GM21381 (cell line): ENCODE data around the gene GZF1.
A peak's percentile ranks its signal among the peaks of the same experiment; 100 is the strongest.

Experiments
- ATAC-seq: cut with Tn5 transposase; IDR thresholded peaks from one replicate; pipeline ENCODE4 v1.9.1; 2021; ENCODE audit warnings: mild to moderate bottlenecking, moderate library complexity; ENCODE audit not compliant: unreplicated experiment

GZF1 gene

DNA sequence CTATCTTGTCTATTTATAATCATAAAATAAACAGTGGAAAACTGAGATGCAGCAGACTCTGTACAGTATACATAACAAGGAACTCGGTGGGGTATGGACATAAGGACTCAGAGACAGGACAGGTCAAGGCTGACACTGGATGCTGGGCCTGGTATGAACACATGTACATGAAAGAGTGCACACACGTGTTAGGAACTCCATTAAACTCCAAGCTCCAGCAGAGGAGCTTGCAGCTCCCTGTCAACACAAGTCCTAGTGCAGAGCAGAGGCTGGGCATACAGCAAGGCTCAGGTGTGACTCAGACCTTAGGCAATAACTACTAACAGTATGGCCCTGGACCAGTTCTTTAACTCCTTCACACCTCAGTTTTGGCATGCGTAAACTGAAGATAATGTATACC is 42.2 kb downstream of the GZF1 start:
- no peak for ATAC-seq

GRCh38 chr20:23406880-23407279 is 44.9 kb downstream of the GZF1 start:
- ATAC-seq = no peak

DNA sequence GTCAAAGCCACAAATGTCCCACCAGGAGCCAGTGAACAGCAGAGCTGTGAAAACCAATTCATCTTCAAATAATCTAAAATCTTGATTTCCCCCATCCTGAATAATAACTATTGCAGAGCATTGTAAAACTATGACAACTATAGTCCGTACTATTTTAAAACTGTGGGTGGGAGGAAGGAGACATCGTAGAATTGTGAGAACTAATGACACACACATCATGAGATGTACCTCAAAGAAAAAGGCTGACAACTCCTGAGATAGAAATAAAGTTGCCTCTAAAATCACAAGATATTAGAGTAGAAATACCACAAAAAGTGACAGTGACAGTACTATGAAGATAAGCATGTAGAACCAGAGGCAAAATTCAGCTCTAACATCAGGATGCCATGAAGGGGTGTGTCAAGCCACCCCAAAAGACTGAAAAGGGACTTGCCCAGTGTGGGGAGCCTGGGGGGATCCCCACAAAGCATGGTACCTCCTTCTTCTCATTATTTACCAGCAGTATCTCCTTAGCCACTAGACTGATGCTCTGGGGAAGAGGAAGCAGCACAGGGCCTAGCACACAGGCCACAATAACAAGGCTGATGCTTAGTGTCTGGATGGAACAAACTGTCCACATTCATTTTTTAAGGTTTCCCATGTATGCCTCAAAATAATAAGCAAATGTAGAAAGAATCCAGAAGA is 45.9 kb downstream of the GZF1 start:
- peak; percentile 67 for ATAC-seq

- no peak for ATAC-seq
Measured at GRCh38 chr20:23408957-23409356, 47.0 kb downstream of the GZF1 start.

- ATAC-seq = no peak
Measured at GRCh38 chr20:23409800-23410199, 47.8 kb downstream of the GZF1 start.

DNA sequence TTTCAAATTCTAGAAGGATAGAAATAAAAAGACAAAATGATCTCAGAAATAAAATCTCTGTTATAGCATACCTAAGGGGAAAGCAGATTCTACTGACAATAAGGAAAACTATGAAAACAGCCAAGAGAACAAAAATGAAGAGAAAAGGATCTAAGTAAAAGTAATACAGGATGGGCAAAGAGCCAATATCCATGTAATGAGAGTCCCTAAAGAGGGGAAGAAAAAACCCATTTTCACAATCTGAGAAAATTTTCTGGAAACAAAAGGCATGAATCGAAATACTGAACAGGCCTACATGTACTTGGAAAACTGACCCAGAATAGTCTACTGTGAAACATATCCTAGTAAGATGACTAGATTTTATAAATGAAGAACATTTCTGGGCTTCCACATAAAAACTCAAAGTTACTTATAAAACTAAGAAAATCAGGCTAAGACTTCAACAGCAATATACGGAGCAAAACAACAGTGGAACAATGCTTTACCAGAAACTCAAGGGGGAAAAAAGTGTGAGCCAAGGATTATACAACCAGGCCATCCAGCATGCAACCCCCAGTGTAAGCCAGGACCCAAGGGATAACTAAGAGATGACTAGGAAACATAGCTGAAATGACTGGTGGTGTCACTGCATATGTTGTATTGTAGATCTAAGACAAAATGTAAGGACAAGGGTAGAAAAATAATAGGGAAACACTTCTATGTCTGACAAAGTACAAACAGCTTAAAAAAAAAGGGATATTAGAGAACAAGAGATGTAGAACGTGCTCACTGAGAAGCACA is 49.1 kb downstream of the GZF1 start:
- no peak for ATAC-seq

DNA sequence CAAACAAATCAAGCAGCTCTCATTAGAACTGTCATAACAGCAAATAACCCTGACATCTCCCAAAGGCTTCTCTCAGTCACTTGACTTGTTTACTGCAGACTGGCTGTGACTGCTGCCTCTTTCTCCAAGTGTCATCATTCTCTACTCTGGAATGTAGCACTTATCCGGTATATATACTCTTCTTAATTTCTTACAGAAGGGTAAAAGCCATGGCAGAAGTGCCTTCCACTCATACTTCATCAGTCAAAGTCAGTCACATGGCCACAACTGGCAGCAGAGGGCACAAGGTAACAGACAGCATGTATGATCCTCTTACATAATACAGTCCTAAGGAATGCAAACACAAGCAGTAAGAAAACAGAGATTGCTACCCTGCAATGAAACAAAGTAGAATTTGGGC is 50.0 kb downstream of the GZF1 start:
- ATAC-seq = no peak

DNA sequence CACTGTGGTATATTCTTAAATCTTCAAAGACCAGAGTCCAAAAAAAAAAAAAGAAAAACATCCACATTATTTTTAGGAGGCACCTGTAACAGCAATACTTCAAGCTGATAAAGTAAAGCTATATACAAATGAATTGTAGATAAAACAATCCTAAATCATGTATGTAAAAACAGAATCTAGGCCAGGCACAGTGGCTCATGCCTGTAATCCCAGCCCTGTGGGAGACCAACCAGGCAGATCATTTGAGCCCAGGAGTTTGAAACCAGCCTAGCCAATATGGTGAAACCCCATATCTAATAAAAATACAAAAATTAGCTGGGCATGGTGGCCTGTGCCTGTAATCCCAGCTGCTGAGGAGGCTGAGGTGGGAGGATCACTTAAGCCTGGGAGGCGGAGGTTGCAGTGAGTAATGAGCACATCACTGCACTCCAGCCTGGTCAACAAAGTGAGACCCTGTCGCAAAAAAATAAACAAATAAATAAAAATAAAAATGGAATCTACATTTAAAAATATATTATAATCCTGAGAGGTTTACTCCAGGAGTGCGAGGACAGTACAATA is 52.0 kb downstream of the GZF1 start:
- ATAC-seq = no peak

GRCh38 chr20:23414526-23415188 is 52.7 kb downstream of the GZF1 start:
- no peak for ATAC-seq

DNA sequence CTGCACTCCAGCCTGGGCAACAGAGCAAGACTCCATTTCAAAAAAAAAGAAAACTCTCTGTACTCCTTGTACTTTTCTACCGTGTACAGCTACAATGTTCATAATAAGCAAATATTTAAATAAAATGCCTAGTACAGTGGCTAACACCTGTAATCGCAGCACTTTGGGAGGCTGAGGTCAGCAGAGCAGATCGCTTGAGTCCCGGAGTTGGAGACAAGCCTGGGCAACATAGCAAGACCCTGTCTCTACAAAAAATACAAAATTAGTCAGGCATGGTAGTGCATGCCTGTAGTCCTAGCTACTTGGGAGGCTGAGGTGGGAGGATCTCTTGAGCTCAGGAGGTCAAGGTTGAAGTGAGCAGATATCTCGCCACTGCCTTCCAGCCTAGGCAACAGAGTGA is 53.6 kb downstream of the GZF1 start:
- no peak for ATAC-seq

DNA sequence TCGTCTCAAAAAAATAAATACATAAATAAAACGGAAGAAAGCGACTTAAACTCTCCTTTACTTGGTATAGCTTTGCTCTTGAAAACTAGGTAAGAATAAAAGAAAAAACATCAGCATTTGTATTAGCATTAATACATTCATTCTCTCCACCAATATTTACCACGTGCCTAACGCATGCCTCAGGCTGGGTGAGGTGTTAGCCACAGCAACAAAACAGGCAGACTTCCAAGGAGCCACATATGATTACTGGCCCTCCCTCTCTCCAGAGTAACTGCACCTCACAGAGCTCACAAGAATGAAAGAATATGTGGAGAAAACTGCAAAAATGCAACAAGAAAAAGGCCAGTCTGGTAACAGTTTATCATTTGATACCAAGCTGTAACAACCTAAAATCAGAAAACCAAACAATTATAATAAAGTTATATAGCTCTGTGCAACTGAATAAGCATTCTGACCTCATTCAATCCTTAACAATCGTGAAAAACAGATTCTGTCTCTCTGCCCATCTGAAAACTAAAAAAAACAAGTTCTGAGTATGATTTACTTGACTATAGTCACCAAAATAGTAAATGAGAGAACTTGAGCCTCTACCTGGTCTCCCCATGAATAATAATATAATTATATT is 54.1 kb downstream of the GZF1 start:
- ATAC-seq = no peak

GRCh38 chr20:23417861-23418260 is 55.9 kb downstream of the GZF1 start:
- ATAC-seq = no peak

- no peak for ATAC-seq
Measured at GRCh38 chr20:23419657-23419994, 57.6 kb downstream of the GZF1 start.

DNA sequence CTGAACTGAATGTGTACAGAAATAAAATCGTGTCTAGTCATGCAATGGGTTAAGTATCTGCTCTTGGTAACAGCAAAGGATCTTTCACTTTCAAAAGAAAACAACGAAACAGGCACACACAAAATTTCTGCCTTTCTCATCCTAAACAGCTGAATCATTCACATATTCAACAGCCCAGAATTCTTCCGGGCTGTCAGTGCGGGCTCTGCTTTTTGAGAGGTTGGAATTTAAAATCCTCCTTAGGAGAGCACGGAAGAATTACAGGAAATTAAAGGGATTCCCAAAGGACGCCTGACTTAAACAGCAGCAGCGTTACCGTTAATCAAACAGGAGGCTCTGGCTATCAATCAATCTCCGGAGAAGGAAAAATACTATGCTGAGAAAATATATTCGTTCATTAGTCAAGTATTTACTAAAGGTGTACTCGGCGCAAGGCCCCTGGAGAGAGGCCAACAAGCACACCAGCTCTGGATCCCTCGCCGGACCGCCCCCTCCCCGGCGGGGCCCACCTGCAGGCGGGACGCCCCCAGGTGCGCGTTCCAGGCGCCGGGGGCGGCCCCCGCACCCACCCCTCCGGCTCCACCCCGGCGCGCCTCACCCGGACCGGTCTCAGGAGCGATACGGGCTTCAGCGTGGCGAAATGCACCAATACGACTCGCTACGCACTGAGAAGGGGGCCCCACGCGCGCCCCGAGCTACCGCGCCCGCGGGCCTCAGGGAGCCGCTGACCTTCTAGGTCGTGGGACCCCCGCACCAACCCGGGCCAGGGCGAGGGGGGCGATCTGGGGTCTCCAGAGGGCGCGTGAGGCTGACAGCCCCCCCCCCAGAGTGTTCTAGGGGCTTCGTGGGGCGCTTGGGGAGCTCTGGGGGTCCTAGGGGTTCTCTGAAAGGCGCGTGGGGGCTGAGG is 58.3 kb downstream of the GZF1 start:
- peak; percentile 28 for ATAC-seq

GRCh38 chr20:23420943-23421931 is 59.3 kb downstream of the GZF1 start, which contains the start of gene NAPB:
Gene NAPB (minus strand): TSS chr20:23421488. CDS start chr20:23421402, 86 bp downstream.
- peak; percentile 96 for ATAC-seq
